ENCODE data around the gene PTGDR2. TPM values are rescaled to one million over a fixed set of nuclear protein-coding genes. Genes with fewer than 3 reads are reported as not detected.

PTGDR2 gene
- total RNA-seq, 1 donor from 2014 or later: not detected

DNA sequence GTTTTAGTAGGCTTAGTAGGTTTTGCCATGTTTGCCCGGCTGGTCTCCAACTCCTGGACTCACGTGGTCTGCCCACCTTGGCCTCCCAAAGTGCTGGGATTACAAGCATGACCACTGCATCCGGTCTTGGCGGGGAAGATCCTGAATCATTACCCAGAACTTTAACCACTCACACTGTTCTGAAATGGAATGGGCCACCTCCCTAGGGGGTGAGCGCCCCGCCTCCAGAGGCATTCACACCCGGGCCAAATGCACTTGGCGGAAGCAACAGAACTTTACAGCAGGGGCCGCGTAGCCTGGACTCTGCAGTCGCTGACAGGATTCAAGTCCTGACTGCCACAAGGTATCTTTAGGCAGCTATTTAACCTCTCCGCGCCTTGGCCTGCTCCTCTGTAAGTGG is 8.5 kb downstream of the PTGDR2 start:
- Histone ChIP-seq H3K36me3 (ENCODE audit: control insufficient read depth, insufficient read depth, low read length) (peaks cover 8% of the 10 kb centered on the region), H3K27me3 (ENCODE audit: control insufficient read depth, insufficient read depth, low read length) (no peaks in the 10 kb centered on the region), H3K4me3 (ENCODE audit: low read depth, low read length) (no peak overlapping the region)
- no peak for FAIRE-seq
- no peak for DNase-seq (ENCODE audit: low read depth)
- TF ChIP-seq, protein P1, sequence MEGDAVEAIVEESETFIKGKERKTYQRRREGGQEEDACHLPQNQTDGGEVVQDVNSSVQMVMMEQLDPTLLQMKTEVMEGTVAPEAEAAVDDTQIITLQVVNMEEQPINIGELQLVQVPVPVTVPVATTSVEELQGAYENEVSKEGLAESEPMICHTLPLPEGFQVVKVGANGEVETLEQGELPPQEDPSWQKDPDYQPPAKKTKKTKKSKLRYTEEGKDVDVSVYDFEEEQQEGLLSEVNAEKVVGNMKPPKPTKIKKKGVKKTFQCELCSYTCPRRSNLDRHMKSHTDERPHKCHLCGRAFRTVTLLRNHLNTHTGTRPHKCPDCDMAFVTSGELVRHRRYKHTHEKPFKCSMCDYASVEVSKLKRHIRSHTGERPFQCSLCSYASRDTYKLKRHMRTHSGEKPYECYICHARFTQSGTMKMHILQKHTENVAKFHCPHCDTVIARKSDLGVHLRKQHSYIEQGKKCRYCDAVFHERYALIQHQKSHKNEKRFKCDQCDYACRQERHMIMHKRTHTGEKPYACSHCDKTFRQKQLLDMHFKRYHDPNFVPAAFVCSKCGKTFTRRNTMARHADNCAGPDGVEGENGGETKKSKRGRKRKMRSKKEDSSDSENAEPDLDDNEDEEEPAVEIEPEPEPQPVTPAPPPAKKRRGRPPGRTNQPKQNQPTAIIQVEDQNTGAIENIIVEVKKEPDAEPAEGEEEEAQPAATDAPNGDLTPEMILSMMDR (IDR thresholded peaks at IDR 0.05; ENCODE audit: insufficient read depth, low read length, severe bottlenecking): no peak

- H3K36me3 ChIP-seq (ENCODE audit: control insufficient read depth, insufficient read depth, low read length): peaks cover 8% of the 10 kb centered on the region
- H3K4me3 ChIP-seq (ENCODE audit: low read depth, low read length): no peak overlapping the region
- no peaks in the 10 kb centered on the region for H3K27me3 ChIP-seq (ENCODE audit: control insufficient read depth, insufficient read depth, low read length)
- TF ChIP-seq, protein P1 (IDR thresholded peaks at IDR 0.05; ENCODE audit: insufficient read depth, low read length, severe bottlenecking): no peak
- no peak for DNase-seq (ENCODE audit: low read depth)
- FAIRE-seq: no peak
These were observed 10.4 kb downstream of the PTGDR2 start for GRCh38 chr11:60845338-60845737.

GRCh38 chr11:60844870-60845221 is 10.9 kb downstream of the PTGDR2 start:
- DNase-seq (ENCODE audit: low read depth) (no peak), FAIRE-seq (no peak)
- no peaks in the 10 kb centered on the region for H3K27me3 ChIP-seq (ENCODE audit: control insufficient read depth, insufficient read depth, low read length)
- peaks cover 7% of the 10 kb centered on the region for H3K36me3 ChIP-seq (ENCODE audit: control insufficient read depth, insufficient read depth, low read length)
- H3K4me3 ChIP-seq (ENCODE audit: low read depth, low read length): no peak overlapping the region
- TF ChIP-seq, protein P1 (IDR thresholded peaks at IDR 0.05; ENCODE audit: insufficient read depth, low read length, severe bottlenecking): no peak

- Histone ChIP-seq H3K27me3 (ENCODE audit: control insufficient read depth, insufficient read depth, low read length) (no peaks in the 10 kb centered on the region), H3K36me3 (ENCODE audit: control insufficient read depth, insufficient read depth, low read length) (peaks cover 5% of the 10 kb centered on the region), H3K4me3 (ENCODE audit: low read depth, low read length) (no peak overlapping the region)
- TF ChIP-seq, protein P1 (IDR thresholded peaks at IDR 0.05; ENCODE audit: insufficient read depth, low read length, severe bottlenecking): no peak
- FAIRE-seq (no peak), DNase-seq (ENCODE audit: low read depth) (peak; percentile 35)
These were observed 11.5 kb downstream of the PTGDR2 start for GRCh38 chr11:60844045-60844869.

DNA sequence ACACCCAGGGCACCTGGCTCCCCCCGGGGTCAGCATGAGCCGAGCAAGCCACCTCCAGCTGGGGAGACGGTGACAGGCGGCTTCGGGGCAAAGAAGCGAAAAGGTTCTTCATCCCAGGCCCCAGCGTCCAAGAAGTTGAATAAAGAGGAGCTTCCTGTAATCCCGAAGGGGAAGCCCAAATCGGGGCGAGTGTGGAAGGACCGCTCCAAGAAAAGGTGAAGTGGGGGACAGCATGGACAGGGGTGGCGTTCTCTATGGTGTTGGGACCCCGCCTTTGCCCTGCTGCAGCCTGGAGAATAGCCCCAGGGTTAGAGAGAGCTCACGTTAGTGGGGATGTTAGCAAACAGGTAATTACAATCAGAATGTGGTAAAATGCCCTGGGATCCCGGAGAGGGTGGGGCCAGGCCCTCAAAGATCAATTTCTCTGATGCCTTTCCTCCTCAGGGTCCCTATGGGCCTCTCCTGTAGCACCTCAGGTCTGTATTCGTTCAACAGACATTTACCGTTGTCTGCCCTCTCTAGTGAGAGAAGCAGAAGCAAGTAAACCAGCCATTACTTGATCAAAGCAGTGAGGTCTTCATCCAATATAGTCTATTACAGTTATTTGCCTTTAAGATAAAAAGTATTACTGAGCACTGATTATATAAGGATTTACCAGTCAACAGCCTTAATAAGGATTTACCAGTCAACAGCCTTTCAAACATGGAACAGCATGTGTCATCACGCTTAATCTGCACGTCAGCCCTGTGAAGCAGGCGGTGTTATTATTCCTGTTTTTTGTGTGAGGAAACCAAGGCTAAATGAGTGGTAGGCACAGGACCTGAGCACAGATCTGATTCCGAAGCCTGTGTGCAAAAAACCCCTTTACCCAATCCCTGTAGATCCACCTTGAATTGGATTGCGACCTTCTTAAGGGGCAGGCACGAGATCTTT is 12.8 kb downstream of the PTGDR2 start:
- no peak for FAIRE-seq
- Histone ChIP-seq H3K36me3 (ENCODE audit: control insufficient read depth, insufficient read depth, low read length) (peaks cover 2% of the 10 kb centered on the region), H3K4me3 (ENCODE audit: low read depth, low read length) (peak overlapping the region; percentile 86), H3K27me3 (ENCODE audit: control insufficient read depth, insufficient read depth, low read length) (no peaks in the 10 kb centered on the region)
- DNase-seq (ENCODE audit: low read depth): peak; percentile 53
- TF ChIP-seq, protein P1 (IDR thresholded peaks at IDR 0.05; ENCODE audit: insufficient read depth, low read length, severe bottlenecking): no peak
